ENCODE measurements around the gene TMEM35A. TPM values are rescaled to one million over a fixed set of nuclear protein-coding genes. Genes with fewer than 3 reads are reported as not detected.

Gene TMEM35A, protein sequence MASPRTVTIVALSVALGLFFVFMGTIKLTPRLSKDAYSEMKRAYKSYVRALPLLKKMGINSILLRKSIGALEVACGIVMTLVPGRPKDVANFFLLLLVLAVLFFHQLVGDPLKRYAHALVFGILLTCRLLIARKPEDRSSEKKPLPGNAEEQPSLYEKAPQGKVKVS
- total RNA-seq (under 1 TPM in 1 of 2 donors, not detected in 1; 0.08 TPM), polyA plus RNA-seq (under 1 TPM in 1 of 2 donors, not detected in 1; 0.02 TPM)

DNA sequence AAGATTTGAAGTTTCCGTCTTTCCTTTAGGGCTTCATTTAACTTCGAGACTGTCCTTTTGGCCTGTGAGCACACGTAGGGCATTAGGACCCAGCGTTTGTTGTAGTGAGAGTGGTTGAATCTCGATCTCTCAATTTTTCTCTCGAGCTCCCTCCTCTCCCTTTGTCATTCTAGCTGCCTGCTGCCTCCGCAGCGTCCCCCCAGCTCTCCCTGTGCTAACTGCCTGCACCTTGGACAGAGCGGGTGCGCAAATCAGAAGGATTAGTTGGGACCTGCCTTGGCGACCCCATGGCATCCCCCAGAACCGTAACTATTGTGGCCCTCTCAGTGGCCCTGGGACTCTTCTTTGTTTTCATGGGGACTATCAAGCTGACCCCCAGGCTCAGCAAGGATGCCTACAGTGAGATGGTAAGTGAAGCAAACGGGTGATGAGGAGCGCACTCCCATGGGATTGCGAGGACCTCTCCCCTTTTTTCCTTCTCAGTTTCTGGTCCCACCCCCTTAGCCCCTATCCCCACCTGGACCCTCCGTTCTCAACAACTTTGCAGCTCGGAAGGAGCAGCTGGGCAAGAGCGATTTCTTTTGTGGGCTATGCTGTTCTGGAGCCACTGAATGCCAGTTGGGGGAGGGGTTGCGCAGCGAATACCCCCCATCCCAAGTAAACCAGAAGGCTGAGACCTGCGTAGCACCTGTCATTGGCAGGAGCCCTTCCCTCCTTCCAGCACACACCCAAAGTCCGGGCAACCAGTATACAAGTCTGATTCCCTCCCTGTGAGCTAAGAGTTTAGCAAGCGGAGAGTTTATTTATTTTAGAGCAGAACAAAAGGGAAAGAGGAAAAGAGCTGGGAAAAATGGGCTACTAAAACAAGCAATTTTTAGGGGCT, at the start of gene TMEM35A:
TMEM35A (plus strand) TSS at position 164 of the 883 bp plus-strand sequence; CDS start at position 288, 124 bp downstream.
- Histone ChIP-seq H3K36me3 (ENCODE audit: control insufficient read depth in 4 of 4, insufficient read depth in 3 of 4, low read depth in 1 of 4, low read length in 3 of 4) (no peaks in the 10 kb centered on the region), H3K9me3 (ENCODE audit: control insufficient read depth in 4 of 4, low read length in 3 of 4) (no peaks in the 10 kb centered on the region), H3K4me1 (ENCODE audit: control insufficient read depth in 4 of 4, insufficient read depth in 4 of 4, low read length in 3 of 4) (peaks cover 0 to 2% (median 0%) of the 10 kb centered on the region in 4 donors), H3K4me3 (ENCODE audit: low read depth in 1 of 3, low read length in 3 of 3) (no peak within 1 kb of the TSS), H3K27ac (ENCODE audit: low read depth in 1 of 2, low read length in 2 of 2) (no peak within 1 kb of the TSS), H3K9ac (ENCODE audit: low read depth in 1 of 2, low read length in 2 of 2) (no peak within 1 kb of the TSS), H3K27me3 (ENCODE audit: control insufficient read depth in 4 of 4, insufficient read depth in 4 of 4, low read length in 3 of 4) (peaks cover 0 to 8% (median 0%) of the 10 kb centered on the region in 4 donors)
- TF ChIP-seq TAF1 (conservative IDR thresholded peaks at IDR 0.05): no peak
- TF ChIP-seq, protein P1, sequence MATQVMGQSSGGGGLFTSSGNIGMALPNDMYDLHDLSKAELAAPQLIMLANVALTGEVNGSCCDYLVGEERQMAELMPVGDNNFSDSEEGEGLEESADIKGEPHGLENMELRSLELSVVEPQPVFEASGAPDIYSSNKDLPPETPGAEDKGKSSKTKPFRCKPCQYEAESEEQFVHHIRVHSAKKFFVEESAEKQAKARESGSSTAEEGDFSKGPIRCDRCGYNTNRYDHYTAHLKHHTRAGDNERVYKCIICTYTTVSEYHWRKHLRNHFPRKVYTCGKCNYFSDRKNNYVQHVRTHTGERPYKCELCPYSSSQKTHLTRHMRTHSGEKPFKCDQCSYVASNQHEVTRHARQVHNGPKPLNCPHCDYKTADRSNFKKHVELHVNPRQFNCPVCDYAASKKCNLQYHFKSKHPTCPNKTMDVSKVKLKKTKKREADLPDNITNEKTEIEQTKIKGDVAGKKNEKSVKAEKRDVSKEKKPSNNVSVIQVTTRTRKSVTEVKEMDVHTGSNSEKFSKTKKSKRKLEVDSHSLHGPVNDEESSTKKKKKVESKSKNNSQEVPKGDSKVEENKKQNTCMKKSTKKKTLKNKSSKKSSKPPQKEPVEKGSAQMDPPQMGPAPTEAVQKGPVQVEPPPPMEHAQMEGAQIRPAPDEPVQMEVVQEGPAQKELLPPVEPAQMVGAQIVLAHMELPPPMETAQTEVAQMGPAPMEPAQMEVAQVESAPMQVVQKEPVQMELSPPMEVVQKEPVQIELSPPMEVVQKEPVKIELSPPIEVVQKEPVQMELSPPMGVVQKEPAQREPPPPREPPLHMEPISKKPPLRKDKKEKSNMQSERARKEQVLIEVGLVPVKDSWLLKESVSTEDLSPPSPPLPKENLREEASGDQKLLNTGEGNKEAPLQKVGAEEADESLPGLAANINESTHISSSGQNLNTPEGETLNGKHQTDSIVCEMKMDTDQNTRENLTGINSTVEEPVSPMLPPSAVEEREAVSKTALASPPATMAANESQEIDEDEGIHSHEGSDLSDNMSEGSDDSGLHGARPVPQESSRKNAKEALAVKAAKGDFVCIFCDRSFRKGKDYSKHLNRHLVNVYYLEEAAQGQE (IDR thresholded peaks at IDR 0.05): no peak
- TF ChIP-seq NR2F2 (IDR thresholded peaks at IDR 0.05): no peak
- TF ChIP-seq SP1 (IDR thresholded peaks at IDR 0.05): no peak
- TF ChIP-seq RXRA (IDR thresholded peaks at IDR 0.05): no peak
- no peak for TF ChIP-seq FOXA2 (IDR thresholded peaks at IDR 0.05)
- TF ChIP-seq, protein P2, sequence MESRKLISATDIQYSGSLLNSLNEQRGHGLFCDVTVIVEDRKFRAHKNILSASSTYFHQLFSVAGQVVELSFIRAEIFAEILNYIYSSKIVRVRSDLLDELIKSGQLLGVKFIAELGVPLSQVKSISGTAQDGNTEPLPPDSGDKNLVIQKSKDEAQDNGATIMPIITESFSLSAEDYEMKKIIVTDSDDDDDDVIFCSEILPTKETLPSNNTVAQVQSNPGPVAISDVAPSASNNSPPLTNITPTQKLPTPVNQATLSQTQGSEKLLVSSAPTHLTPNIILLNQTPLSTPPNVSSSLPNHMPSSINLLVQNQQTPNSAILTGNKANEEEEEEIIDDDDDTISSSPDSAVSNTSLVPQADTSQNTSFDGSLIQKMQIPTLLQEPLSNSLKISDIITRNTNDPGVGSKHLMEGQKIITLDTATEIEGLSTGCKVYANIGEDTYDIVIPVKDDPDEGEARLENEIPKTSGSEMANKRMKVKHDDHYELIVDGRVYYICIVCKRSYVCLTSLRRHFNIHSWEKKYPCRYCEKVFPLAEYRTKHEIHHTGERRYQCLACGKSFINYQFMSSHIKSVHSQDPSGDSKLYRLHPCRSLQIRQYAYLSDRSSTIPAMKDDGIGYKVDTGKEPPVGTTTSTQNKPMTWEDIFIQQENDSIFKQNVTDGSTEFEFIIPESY (IDR thresholded peaks at IDR 0.05): no peak
- TF ChIP-seq, protein P3, sequence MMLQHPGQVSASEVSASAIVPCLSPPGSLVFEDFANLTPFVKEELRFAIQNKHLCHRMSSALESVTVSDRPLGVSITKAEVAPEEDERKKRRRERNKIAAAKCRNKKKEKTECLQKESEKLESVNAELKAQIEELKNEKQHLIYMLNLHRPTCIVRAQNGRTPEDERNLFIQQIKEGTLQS (IDR thresholded peaks at IDR 0.05): no peak
- DNase-seq (ENCODE audit: low spot score): no peak
- WGBS: 5% methylated on average over 23 of the region's 23 CpGs

DNA sequence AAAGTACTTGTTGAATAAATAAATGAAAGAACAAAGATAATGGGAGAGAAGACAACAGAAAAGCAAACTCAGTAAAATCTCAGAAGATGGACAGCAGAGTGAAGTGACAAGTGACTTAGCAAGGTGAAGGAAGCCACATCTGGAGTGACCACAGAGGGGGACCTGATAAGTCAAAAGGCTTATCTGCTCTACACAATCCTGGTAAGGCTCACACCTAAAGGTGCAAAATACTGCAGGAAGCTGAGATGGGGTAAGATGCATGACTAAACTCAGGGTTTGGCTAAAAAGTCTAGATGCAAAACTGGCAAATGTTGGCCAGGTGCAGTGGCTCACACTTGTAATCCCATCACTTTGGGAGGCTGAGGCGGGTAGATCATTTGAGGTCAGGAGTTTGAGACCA, 49.0 kb upstream of the TMEM35A start:
- Histone ChIP-seq H3K36me3 (ENCODE audit: control insufficient read depth in 4 of 4, insufficient read depth in 3 of 4, low read depth in 1 of 4, low read length in 3 of 4) (peaks cover 0 to 6% (median 2%) of the 10 kb centered on the region in 4 donors), H3K4me3 (ENCODE audit: low read depth in 1 of 3, low read length in 3 of 3) (no peak overlapping the region), H3K27ac (ENCODE audit: low read depth in 1 of 2, low read length in 2 of 2) (no peak overlapping the region), H3K4me1 (ENCODE audit: control insufficient read depth in 4 of 4, insufficient read depth in 4 of 4, low read length in 3 of 4) (no peaks in the 10 kb centered on the region), H3K27me3 (ENCODE audit: control insufficient read depth in 4 of 4, insufficient read depth in 4 of 4, low read length in 3 of 4) (no peaks in the 10 kb centered on the region), H3K9ac (ENCODE audit: low read depth in 1 of 2, low read length in 2 of 2) (no peak overlapping the region), H3K9me3 (ENCODE audit: control insufficient read depth in 4 of 4, low read length in 3 of 4) (no peaks in the 10 kb centered on the region)
- no peak for TF ChIP-seq RXRA (IDR thresholded peaks at IDR 0.05)
- 88% methylated on average over 1 of the region's 1 CpG for WGBS
- no peak for DNase-seq (ENCODE audit: low spot score)

DNA sequence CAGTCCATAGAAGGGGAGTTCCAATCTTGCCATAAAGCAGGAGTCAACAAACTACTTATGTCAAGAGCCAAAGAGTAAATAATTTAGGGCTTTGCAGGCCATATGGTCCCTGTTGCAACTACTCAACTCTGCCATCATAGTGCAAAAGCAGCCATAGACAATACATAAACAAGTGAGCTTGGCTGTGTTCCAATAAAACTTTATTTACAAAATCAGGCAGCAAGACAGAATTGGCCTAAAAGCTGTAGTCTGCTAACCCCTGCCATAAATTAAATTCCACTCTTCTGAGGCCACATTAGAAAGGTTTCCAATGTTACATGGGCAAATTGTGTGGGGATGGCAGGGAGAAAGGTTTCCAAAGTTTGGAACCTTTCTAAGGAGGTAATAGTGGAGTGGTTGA, 41.4 kb upstream of the TMEM35A start:
- no peak for DNase-seq (ENCODE audit: low spot score)
- Histone ChIP-seq H3K4me3 (ENCODE audit: low read depth in 1 of 3, low read length in 3 of 3) (no peak overlapping the region), H3K36me3 (ENCODE audit: control insufficient read depth in 4 of 4, insufficient read depth in 3 of 4, low read depth in 1 of 4, low read length in 3 of 4) (peaks cover 2 to 18% (median 15%) of the 10 kb centered on the region in 4 donors), H3K27ac (ENCODE audit: low read depth in 1 of 2, low read length in 2 of 2) (no peak overlapping the region), H3K4me1 (ENCODE audit: control insufficient read depth in 4 of 4, insufficient read depth in 4 of 4, low read length in 3 of 4) (no peaks in the 10 kb centered on the region), H3K9me3 (ENCODE audit: control insufficient read depth in 4 of 4, low read length in 3 of 4) (no peaks in the 10 kb centered on the region), H3K9ac (ENCODE audit: low read depth in 1 of 2, low read length in 2 of 2) (no peak overlapping the region), H3K27me3 (ENCODE audit: control insufficient read depth in 4 of 4, insufficient read depth in 4 of 4, low read length in 3 of 4) (no peaks in the 10 kb centered on the region)
- no peak for TF ChIP-seq RXRA (IDR thresholded peaks at IDR 0.05)
- TF ChIP-seq, protein P3 (IDR thresholded peaks at IDR 0.05): no peak
- no peak for TF ChIP-seq HNF4A (conservative IDR thresholded peaks at IDR 0.05)
- TF ChIP-seq YY1 (IDR thresholded peaks at IDR 0.05): no peak
- no peak for TF ChIP-seq JUND (IDR thresholded peaks at IDR 0.05)
